OCI-LY7 (cell line): ENCODE measurements around the gene FHOD3. TPM values are rescaled to one million over a fixed set of nuclear protein-coding genes. Genes with fewer than 3 reads are reported as not detected.

Experiments used
- BruUV-seq: library from RNA; stranded (reverse); fragments of 400-500 nt; replicated peaks from 2 replicates; lab custom pipeline; 2021; lab: Mats Ljungman, UMichigan
- CTCF ChIA-PET: fragments of 300-600 bp; sonication (Branson Sonifier 250); formaldehyde crosslinking; loops from one replicate; lab custom pipeline; 2022; ENCODE audit warnings: antibody characterized with exemption; ENCODE audit not compliant: unreplicated experiment; lab: Charles Lee
- POLR2A ChIA-PET: fragments of 300-600 bp; sonication (Branson Sonifier 250); formaldehyde crosslinking; loops from one replicate; lab custom pipeline; 2022; ENCODE audit warnings: antibody characterized with exemption; lab: Charles Lee
- DNase-seq: peaks from one replicate; pipeline ENCODE4 v3.0.0-alpha.2; 2015; ENCODE audit warnings: low spot score
- H2AFZ ChIP-seq: fragments of 200-600 bp; sonication (generic), shearing (Covaris generic); 2 replicates; pipeline ENCODE4 v1.6.1; 2014; ENCODE audit warnings: mild to moderate bottlenecking, antibody characterized with exemption, low read length, moderate library complexity
- H3K27ac ChIP-seq: fragments of 200-600 bp; sonication (generic); 2 replicates; pipeline ENCODE4 v1.5.1; 2014; ENCODE audit warnings: mixed run types, low read depth, mild to moderate bottlenecking, moderate library complexity, low read length, inconsistent platforms; ENCODE audit not compliant: poor library complexity, severe bottlenecking
- H3K36me3 ChIP-seq: fragments of 200-600 bp; sonication (generic); 2 replicates; pipeline ENCODE4 v1.6.1; 2014; ENCODE audit warnings: mild to moderate bottlenecking, antibody characterized with exemption, low read length, moderate library complexity, mixed read lengths; ENCODE audit not compliant: insufficient read depth
- H3K4me1 ChIP-seq: fragments of 200-600 bp; sonication (generic); 2 replicates; pipeline ENCODE4 v1.5.1; 2014; ENCODE audit warnings: mild to moderate bottlenecking, low read length; ENCODE audit not compliant: insufficient read depth, poor library complexity, severe bottlenecking
- H3K4me2 ChIP-seq: fragments of 200-600 bp; sonication (generic); 2 replicates; pipeline ENCODE4 v1.6.1; 2014; ENCODE audit warnings: mild to moderate bottlenecking, low read length
- H3K4me3 ChIP-seq: fragments of 200-600 bp; sonication (generic); 2 replicates; pipeline ENCODE4 v1.5.1; 2014; ENCODE audit warnings: mild to moderate bottlenecking, low read depth, low read length; ENCODE audit not compliant: poor library complexity, severe bottlenecking
- H3K79me2 ChIP-seq: fragments of 200-600 bp; sonication (generic); 2 replicates; pipeline ENCODE4 v1.6.1; 2016; ENCODE audit warnings: low read depth, mild to moderate bottlenecking, low read length, moderate library complexity, mixed read lengths; ENCODE audit not compliant: insufficient read depth
- H3K9me2 ChIP-seq: fragments of 200-600 bp; sonication (generic); 2 replicates; pipeline ENCODE4 v1.6.1; 2016; ENCODE audit warnings: mild to moderate bottlenecking, low read length, mixed read lengths; ENCODE audit not compliant: insufficient read depth
- H3K9me3 ChIP-seq: fragments of 200-600 bp; sonication (generic); 2 replicates; pipeline ENCODE4 v1.6.1; 2014; ENCODE audit warnings: mild to moderate bottlenecking, mixed run types, low read length, mixed read lengths
- H4K20me1 ChIP-seq: fragments of 200-600 bp; sonication (generic); 2 replicates; pipeline ENCODE4 v1.6.1; 2014; ENCODE audit warnings: mild to moderate bottlenecking, antibody characterized with exemption, low read length, moderate library complexity, mixed read lengths; ENCODE audit not compliant: insufficient read depth
- EZH2phosphoT487 ChIP-seq: fragments of 200-600 bp; sonication (generic); IDR thresholded peaks from 2 replicates; pipeline ENCODE4 v1.6.1; 2018; ENCODE audit warnings: low read depth, borderline replicate concordance, mild to moderate bottlenecking, mixed run types, antibody characterized with exemption, low read length, moderate library complexity, mixed read lengths
- intact Hi-C: fragments of 100-400 bp; cut with micrococcal nuclease; formaldehyde crosslinking; loops from one replicate; pipeline ENCODE4 v1.10.0; 2022; ENCODE audit not compliant: unreplicated experiment
- total RNA-seq, 2 experiments: library from RNA; depleted of rRNA in 1 of 2; stranded (reverse); fragments of >200 nt in 1 of 2; shearing (Covaris generic) in 1 of 2; gene quantifications; 2 replicates each; pipeline ENCODE4 v1.2.3, GENCODE V29; 2014 to 2022
- TF ChIP-seq, protein P1 (sequence below): fragments of 200-600 bp; sonication (generic); conservative IDR thresholded peaks from 2 replicates; pipeline ENCODE4 v1.5.1; 2014; ENCODE audit warnings: mild to moderate bottlenecking, antibody characterized with exemption, low read length, moderate library complexity, mixed read lengths

FHOD3 gene
- total RNA-seq, 2 experiments from 2014 or later, result 0.06 to 2.4 TPM

DNA sequence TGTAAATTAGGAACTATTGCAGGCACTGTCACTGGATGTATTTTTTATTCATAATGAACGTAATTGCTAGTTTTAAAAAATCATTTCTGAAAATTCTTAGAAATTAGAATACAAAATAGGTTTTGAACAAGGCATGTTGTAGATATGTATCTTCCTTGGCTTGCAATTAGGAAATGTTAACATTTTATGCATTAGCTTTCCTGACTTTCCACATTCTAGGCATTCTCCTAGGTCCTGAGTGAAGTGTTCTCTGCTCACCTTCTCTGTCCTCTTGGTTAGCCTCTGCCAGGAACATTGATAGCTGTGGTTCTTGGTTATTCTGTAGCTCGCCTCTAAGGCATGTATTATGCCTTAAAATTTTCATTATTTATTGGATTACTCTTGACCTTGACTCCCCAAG lies 130.3 kb downstream of the FHOD3 start:
- no peaks in the 10 kb centered on the region for H3K9me3 ChIP-seq
- no peaks in the 10 kb centered on the region for H3K36me3 ChIP-seq
- no peak overlapping the region for H2AFZ ChIP-seq
- BruUV-seq, result no TSS peak
- POLR2A ChIA-PET, result no interaction called here
- no peak overlapping the region for H3K27ac ChIP-seq
- CTCF ChIA-PET, result no interaction called here
- H3K4me1 ChIP-seq, result no peaks in the 10 kb centered on the region
- no peak overlapping the region for H3K4me2 ChIP-seq
- no peak overlapping the region for H3K4me3 ChIP-seq
- no peaks in the 10 kb centered on the region for H3K79me2 ChIP-seq
- H3K9me2 ChIP-seq, result no peaks in the 10 kb centered on the region
- DNase-seq, result no peak
- no peaks in the 10 kb centered on the region for H4K20me1 ChIP-seq
- TF ChIP-seq, protein P1, sequence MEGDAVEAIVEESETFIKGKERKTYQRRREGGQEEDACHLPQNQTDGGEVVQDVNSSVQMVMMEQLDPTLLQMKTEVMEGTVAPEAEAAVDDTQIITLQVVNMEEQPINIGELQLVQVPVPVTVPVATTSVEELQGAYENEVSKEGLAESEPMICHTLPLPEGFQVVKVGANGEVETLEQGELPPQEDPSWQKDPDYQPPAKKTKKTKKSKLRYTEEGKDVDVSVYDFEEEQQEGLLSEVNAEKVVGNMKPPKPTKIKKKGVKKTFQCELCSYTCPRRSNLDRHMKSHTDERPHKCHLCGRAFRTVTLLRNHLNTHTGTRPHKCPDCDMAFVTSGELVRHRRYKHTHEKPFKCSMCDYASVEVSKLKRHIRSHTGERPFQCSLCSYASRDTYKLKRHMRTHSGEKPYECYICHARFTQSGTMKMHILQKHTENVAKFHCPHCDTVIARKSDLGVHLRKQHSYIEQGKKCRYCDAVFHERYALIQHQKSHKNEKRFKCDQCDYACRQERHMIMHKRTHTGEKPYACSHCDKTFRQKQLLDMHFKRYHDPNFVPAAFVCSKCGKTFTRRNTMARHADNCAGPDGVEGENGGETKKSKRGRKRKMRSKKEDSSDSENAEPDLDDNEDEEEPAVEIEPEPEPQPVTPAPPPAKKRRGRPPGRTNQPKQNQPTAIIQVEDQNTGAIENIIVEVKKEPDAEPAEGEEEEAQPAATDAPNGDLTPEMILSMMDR, result no peak
- no peak for TF ChIP-seq EZH2phosphoT487
- intact Hi-C loops, result no loop called here

DNA sequence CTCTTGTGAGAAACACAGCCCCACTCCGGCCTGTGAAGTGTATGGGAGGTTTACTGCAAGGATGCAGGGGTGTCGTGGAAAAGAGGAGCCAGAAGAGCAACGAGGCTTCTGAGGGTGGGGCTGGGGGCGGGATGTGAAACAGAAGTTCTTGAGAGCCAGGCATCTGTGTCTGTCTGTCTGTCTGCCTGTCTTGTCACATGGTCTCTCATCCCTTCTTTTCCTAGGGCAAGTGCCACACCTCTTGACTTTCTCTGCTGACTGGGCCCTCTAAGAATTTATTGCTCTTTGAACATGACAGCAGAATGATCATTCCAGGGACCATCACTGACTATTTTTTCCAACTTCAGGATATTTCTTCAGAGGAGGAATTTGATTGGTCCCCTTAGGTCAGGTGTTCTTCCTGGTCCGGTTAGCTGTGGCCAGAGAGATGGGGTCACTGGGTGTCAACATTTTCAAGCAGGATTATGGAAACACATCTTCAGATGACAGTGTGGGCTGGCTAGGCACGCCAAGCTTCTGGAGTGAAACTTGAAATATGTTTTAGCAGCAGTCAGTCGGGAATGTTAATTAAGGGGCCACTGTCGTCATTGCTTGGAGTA lies 131.0 kb downstream of the FHOD3 start:
- POLR2A ChIA-PET, result no interaction called here
- Histone ChIP-seq H3K4me1 (no peaks in the 10 kb centered on the region), H4K20me1 (no peaks in the 10 kb centered on the region), H3K79me2 (no peaks in the 10 kb centered on the region), H3K36me3 (no peaks in the 10 kb centered on the region), H3K4me2 (no peak overlapping the region), H3K4me3 (no peak overlapping the region), H3K9me3 (no peaks in the 10 kb centered on the region), H2AFZ (no peak overlapping the region), H3K27ac (no peak overlapping the region), H3K9me2 (no peaks in the 10 kb centered on the region)
- DNase-seq, result no peak
- TF ChIP-seq, protein P1, result no peak
- TF ChIP-seq EZH2phosphoT487, result no peak
- CTCF ChIA-PET, result no interaction called here
- no TSS peak for BruUV-seq
- intact Hi-C loops, result no loop called here

DNA sequence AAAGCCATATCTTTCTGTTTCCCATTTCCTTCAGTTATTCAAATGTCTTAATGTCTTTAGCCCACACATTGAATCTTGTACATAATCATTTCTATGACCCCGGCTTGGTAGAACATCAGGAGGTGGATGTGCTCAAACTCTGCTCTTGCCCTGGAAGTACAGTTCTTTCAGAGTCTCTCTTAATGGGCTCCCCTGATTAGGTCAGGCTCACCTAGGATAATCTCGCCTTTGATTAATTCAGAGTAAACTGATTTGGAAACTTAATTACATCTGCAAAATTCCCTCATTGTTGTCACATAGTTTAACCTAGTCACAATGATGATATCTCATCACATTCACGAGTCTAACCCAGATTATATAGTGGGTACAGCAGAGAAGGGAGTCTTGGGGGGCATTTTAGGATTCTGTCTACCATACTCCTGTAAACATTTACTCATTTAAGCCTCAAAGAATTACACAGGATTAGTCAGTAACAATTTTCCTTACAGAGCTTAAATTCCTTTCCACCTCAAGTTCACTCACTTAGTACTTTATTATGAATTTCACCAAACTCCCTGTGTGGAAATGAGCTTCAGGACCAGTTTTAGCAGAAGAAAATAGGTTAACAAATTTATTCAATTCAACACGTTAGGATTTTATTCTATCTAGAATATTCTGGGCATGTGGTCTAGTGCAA lies 135.5 kb downstream of the FHOD3 start:
- BruUV-seq, result no TSS peak
- H4K20me1 ChIP-seq, result no peaks in the 10 kb centered on the region
- no peak overlapping the region for H3K27ac ChIP-seq
- CTCF ChIA-PET, result no interaction called here
- POLR2A ChIA-PET, result no interaction called here
- no peak overlapping the region for H2AFZ ChIP-seq
- intact Hi-C loops, result no loop called here
- H3K4me3 ChIP-seq, result no peak overlapping the region
- H3K4me1 ChIP-seq, result no peaks in the 10 kb centered on the region
- no peaks in the 10 kb centered on the region for H3K9me3 ChIP-seq
- no peak overlapping the region for H3K4me2 ChIP-seq
- no peaks in the 10 kb centered on the region for H3K79me2 ChIP-seq
- no peak for TF ChIP-seq EZH2phosphoT487
- TF ChIP-seq, protein P1, result no peak
- no peaks in the 10 kb centered on the region for H3K36me3 ChIP-seq
- no peaks in the 10 kb centered on the region for H3K9me2 ChIP-seq
- no peak for DNase-seq
